GM23338 (cell line): ENCODE results near the gene KIAA1755. TPM values are rescaled to one million over a fixed set of nuclear protein-coding genes. Genes with fewer than 3 reads are reported as not detected.

Experiments
- ATAC-seq: fragments of 200-7000 bp; cut with Tn5 transposase; 3 replicates; pipeline ENCODE4 v1.9.1; 2020
- DNase-seq: peaks from one replicate; pipeline ENCODE4 v3.0.0-alpha.2; 2015; ENCODE audit warnings: low spot score
- H2AFZ ChIP-seq: fragments of 200-600 bp; sonication (generic); 2 replicates; pipeline ENCODE4 v1.8.0; 2016; ENCODE audit warnings: antibody characterized with exemption, mild to moderate bottlenecking, moderate library complexity
- H3F3A ChIP-seq: fragments of 200-600 bp; sonication (generic); replicated peaks from 2 replicates; pipeline ENCODE4 v1.8.0; 2017; ENCODE audit warnings: antibody characterized with exemption, mixed run types, low read depth
- H3K27ac ChIP-seq: fragments of 200-600 bp; sonication (generic); 2 replicates; pipeline ENCODE4 v1.6.1; 2016; ENCODE audit warnings: low read depth
- H3K27me3 ChIP-seq: fragments of 200-600 bp; sonication (generic); 2 replicates; pipeline ENCODE4 v1.8.0; 2016; ENCODE audit warnings: mild to moderate bottlenecking, mixed run types, moderate library complexity; ENCODE audit not compliant: insufficient read depth
- H3K36me3 ChIP-seq: fragments of 200-600 bp; sonication (generic); 2 replicates; pipeline ENCODE4 v1.8.0; 2016; ENCODE audit warnings: mild to moderate bottlenecking; ENCODE audit not compliant: insufficient read depth
- H3K4me1 ChIP-seq: fragments of 200-600 bp; sonication (generic); 2 replicates; pipeline ENCODE4 v1.8.0; 2016; ENCODE audit warnings: mild to moderate bottlenecking, moderate library complexity; ENCODE audit not compliant: insufficient read depth
- H3K4me2 ChIP-seq: fragments of 200-600 bp; sonication (generic); 2 replicates; pipeline ENCODE4 v1.7.1; 2017; ENCODE audit warnings: mixed run types
- H3K4me3 ChIP-seq: fragments of 200-600 bp; sonication (generic); 2 replicates; pipeline ENCODE4 v1.6.1; 2016; ENCODE audit warnings: mixed run types
- H3K79me2 ChIP-seq: fragments of 200-600 bp; sonication (generic); replicated peaks from 2 replicates; pipeline ENCODE4 v1.8.0; 2017; ENCODE audit warnings: mild to moderate bottlenecking; ENCODE audit not compliant: insufficient read depth
- H3K9me2 ChIP-seq: fragments of 200-600 bp; sonication (generic); 2 replicates; pipeline ENCODE4 v1.8.0; 2017; ENCODE audit not compliant: insufficient read depth
- H4K20me1 ChIP-seq: fragments of 200-600 bp; sonication (generic); replicated peaks from 2 replicates; pipeline ENCODE4 v1.8.0; 2017; ENCODE audit warnings: mild to moderate bottlenecking; ENCODE audit not compliant: insufficient read depth
- H3K27ac Mint-ChIP-seq: 2 replicates; pipeline ENCODE4 v1.8.0; 2020; ENCODE audit warnings: inconsistent platforms, mild to moderate bottlenecking, moderate library complexity, mixed read lengths
- H3K27me3 Mint-ChIP-seq: 3 replicates; pipeline ENCODE4 v1.8.0; 2022; ENCODE audit warnings: low read depth, mild to moderate bottlenecking, moderate library complexity, mixed read lengths, inconsistent platforms; ENCODE audit not compliant: insufficient read depth, poor library complexity
- H3K36me3 Mint-ChIP-seq: 3 replicates; pipeline ENCODE4 v1.8.0; 2021; ENCODE audit warnings: low read depth, mild to moderate bottlenecking, inconsistent platforms, moderate library complexity, mixed read lengths
- H3K4me1 Mint-ChIP-seq: 3 replicates; pipeline ENCODE4 v1.8.0; 2020; ENCODE audit warnings: mild to moderate bottlenecking, inconsistent platforms, mixed read lengths
- H3K4me3 Mint-ChIP-seq: 3 replicates; pipeline ENCODE4 v1.8.0; 2021; ENCODE audit warnings: moderate library complexity, mild to moderate bottlenecking, inconsistent platforms, mixed read lengths
- H3K9me3 Mint-ChIP-seq: 3 replicates; pipeline ENCODE4 v1.8.0; 2020; ENCODE audit warnings: moderate library complexity, mild to moderate bottlenecking, inconsistent platforms, mixed read lengths
- CREB1 ChIP-seq: fragments of 250-450 bp; sonication (Bioruptor Pico); IDR thresholded peaks from 2 replicates; pipeline ENCODE4 v1.5.0; 2020; ENCODE audit warnings: low read depth, mild to moderate bottlenecking, moderate library complexity
- CTCF ChIP-seq, 2 experiments: fragments of 200-600 bp in 1 of 2; sonication (generic) in 1 of 2; conservative IDR thresholded peaks; 2 replicates each; pipeline versions ENCODE4 v1.5.1 to v1.6.1; 2016 to 2017; ENCODE audit warnings: antibody characterized with exemption in 2 of 2, low read depth in 2 of 2, mild to moderate bottlenecking in 2 of 2, moderate library complexity in 1 of 2
- ETS1 ChIP-seq: IDR thresholded peaks from 2 replicates; pipeline ENCODE4 v1.6.1; 2016; ENCODE audit warnings: antibody characterized with exemption
- EZH2 ChIP-seq: fragments of 200-600 bp; sonication (generic); IDR thresholded peaks from one replicate; pipeline ENCODE4 v1.8.0; 2017; ENCODE audit warnings: antibody characterized with exemption, mild to moderate bottlenecking, low read depth; ENCODE audit not compliant: unreplicated experiment
- EZH2phosphoT487 ChIP-seq: fragments of 200-600 bp; sonication (generic); IDR thresholded peaks from one replicate; pipeline ENCODE4 v1.8.1; 2018; ENCODE audit warnings: antibody characterized with exemption; ENCODE audit not compliant: unreplicated experiment
- JUNB ChIP-seq: IDR thresholded peaks from one replicate; pipeline ENCODE4 v1.6.1; 2016; ENCODE audit warnings: antibody characterized with exemption; ENCODE audit not compliant: unreplicated experiment
- NANOG ChIP-seq: IDR thresholded peaks from 2 replicates; pipeline ENCODE4 v1.6.1; 2016; ENCODE audit warnings: antibody characterized with exemption, borderline replicate concordance
- POLR2AphosphoS5 ChIP-seq: IDR thresholded peaks from 2 replicates; pipeline ENCODE4 v1.6.1; 2016; ENCODE audit warnings: antibody characterized with exemption, low read depth
- STAT1 ChIP-seq: IDR thresholded peaks from one replicate; pipeline ENCODE4 v1.6.1; 2016; ENCODE audit warnings: antibody characterized with exemption; ENCODE audit not compliant: unreplicated experiment
- ZNF114 ChIP-seq: fragments of 250-450 bp; sonication (Bioruptor Pico); IDR thresholded peaks from 2 replicates; pipeline ENCODE4 v1.5.0; 2020; ENCODE audit warnings: mild to moderate bottlenecking, moderate library complexity
- ZNF331 ChIP-seq: fragments of 250-450 bp; sonication (Bioruptor Pico); IDR thresholded peaks from 2 replicates; pipeline ENCODE4 v1.5.0; 2020; ENCODE audit warnings: low read depth, mild to moderate bottlenecking, moderate library complexity
- polyA plus RNA-seq: library from polyadenylated mRNA; unstranded; fragments of >200 nt; fragmentation: Nextera tagmentation; extraction: Ambion mirVana; gene quantifications from 2 replicates; pipeline ENCODE4 v1.2.1, GENCODE V29; 2016
- total RNA-seq: library from RNA; depleted of rRNA; stranded (reverse); fragments of >200 nt; shearing (Covaris generic); gene quantifications from 2 replicates; pipeline ENCODE4 v1.2.3, GENCODE V29; 2014
- TF ChIP-seq, protein P1 (sequence below): fragments of 250-450 bp; sonication (Bioruptor Pico); IDR thresholded peaks from 2 replicates; pipeline ENCODE4 v1.5.0; 2020; ENCODE audit warnings: mild to moderate bottlenecking, moderate library complexity
- TF ChIP-seq, protein P2 (sequence below): IDR thresholded peaks from one replicate; pipeline ENCODE4 v1.6.1; 2018; ENCODE audit warnings: antibody characterized with exemption; ENCODE audit not compliant: unreplicated experiment

Gene KIAA1755
- total and polyA plus RNA-seq, 2 experiments from 2014 or later: 0.28 TPM; not detected in 1

DNA sequence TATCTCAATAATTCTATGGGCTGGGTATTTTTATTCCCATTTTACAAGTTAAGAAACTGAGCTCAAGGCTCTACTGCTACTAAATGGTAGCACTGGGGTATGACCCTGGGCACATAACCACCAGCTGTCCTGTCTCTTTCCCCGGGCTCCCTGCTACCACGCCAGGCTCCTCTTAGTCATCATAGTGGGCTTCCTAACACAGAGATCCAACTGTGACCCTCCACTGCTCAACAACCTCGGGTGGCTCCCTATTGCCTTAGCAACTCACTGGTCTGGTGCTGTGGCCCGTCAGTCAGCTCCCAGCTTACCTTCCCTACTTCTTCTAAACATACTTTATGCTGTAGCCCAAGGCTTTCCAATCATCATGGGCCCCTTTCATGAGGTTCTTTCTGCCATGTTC is 4.5 kb downstream of the KIAA1755 start:
- Histone ChIP-seq H3K79me2 (no peaks in the 10 kb centered on the region), H3K4me1 (peaks cover 10% of the 10 kb centered on the region; the same call in 1 of the 2 replicates), H3K4me3 (no peak overlapping the region), H3K9me2 (no peaks in the 10 kb centered on the region), H3K36me3 (no peaks in the 10 kb centered on the region), H3K4me2 (no peak overlapping the region), H2AFZ (no peak overlapping the region), H3F3A (no peaks in the 10 kb centered on the region), H3K27me3 (peaks cover 13% of the 10 kb centered on the region), H3K27ac (no peak overlapping the region), H4K20me1 (no peaks in the 10 kb centered on the region)
- ATAC-seq: no peak
- DNase-seq: no peak
- H3K27me3 Mint-ChIP-seq: peaks cover 16% of the 10 kb centered on the region
- H3K4me3 Mint-ChIP-seq: no peak overlapping the region
- H3K27ac Mint-ChIP-seq: no peak overlapping the region
- no peaks in the 10 kb centered on the region for H3K36me3 Mint-ChIP-seq
- H3K9me3 Mint-ChIP-seq: no peaks in the 10 kb centered on the region
- TF ChIP-seq ZNF331 (no peak), NANOG (no peak), JUNB (no peak), STAT1 (no peak), CTCF (conservative IDR thresholded peaks at IDR 0.05; ENCODE audit: low read depth in 2 of 2) (no peak), EZH2 (no peak), ETS1 (no peak), EZH2phosphoT487 (no peak), POLR2AphosphoS5 (no peak), ZNF114 (CRISPR knock-in tag) (no peak), CREB1 (CRISPR knock-in tag) (no peak)
- TF ChIP-seq, protein P1, sequence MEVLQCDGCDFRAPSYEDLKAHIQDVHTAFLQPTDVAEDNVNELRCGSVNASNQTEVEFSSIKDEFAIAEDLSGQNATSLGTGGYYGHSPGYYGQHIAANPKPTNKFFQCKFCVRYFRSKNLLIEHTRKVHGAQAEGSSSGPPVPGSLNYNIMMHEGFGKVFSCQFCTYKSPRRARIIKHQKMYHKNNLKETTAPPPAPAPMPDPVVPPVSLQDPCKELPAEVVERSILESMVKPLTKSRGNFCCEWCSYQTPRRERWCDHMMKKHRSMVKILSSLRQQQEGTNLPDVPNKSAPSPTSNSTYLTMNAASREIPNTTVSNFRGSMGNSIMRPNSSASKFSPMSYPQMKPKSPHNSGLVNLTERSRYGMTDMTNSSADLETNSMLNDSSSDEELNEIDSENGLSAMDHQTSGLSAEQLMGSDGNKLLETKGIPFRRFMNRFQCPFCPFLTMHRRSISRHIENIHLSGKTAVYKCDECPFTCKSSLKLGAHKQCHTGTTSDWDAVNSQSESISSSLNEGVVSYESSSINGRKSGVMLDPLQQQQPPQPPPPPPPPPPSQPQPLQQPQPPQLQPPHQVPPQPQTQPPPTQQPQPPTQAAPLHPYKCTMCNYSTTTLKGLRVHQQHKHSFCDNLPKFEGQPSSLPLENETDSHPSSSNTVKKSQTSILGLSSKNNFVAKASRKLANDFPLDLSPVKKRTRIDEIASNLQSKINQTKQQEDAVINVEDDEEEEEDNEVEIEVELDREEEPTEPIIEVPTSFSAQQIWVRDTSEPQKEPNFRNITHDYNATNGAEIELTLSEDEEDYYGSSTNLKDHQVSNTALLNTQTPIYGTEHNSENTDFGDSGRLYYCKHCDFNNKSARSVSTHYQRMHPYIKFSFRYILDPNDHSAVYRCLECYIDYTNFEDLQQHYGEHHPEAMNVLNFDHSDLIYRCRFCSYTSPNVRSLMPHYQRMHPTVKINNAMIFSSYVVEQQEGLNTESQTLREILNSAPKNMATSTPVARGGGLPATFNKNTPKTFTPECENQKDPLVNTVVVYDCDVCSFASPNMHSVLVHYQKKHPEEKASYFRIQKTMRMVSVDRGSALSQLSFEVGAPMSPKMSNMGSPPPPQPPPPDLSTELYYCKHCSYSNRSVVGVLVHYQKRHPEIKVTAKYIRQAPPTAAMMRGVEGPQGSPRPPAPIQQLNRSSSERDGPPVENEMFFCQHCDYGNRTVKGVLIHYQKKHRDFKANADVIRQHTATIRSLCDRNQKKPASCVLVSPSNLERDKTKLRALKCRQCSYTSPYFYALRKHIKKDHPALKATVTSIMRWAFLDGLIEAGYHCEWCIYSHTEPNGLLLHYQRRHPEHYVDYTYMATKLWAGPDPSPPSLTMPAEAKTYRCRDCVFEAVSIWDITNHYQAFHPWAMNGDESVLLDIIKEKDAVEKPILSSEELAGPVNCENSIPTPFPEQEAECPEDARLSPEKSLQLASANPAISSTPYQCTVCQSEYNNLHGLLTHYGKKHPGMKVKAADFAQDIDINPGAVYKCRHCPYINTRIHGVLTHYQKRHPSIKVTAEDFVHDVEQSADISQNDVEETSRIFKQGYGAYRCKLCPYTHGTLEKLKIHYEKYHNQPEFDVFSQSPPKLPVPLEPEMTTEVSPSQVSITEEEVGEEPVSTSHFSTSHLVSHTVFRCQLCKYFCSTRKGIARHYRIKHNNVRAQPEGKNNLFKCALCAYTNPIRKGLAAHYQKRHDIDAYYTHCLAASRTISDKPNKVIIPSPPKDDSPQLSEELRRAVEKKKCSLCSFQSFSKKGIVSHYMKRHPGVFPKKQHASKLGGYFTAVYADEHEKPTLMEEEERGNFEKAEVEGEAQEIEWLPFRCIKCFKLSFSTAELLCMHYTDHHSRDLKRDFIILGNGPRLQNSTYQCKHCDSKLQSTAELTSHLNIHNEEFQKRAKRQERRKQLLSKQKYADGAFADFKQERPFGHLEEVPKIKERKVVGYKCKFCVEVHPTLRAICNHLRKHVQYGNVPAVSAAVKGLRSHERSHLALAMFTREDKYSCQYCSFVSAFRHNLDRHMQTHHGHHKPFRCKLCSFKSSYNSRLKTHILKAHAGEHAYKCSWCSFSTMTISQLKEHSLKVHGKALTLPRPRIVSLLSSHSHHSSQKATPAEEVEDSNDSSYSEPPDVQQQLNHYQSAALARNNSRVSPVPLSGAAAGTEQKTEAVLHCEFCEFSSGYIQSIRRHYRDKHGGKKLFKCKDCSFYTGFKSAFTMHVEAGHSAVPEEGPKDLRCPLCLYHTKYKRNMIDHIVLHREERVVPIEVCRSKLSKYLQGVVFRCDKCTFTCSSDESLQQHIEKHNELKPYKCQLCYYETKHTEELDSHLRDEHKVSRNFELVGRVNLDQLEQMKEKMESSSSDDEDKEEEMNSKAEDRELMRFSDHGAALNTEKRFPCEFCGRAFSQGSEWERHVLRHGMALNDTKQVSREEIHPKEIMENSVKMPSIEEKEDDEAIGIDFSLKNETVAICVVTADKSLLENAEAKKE (CRISPR knock-in tag): no peak
- TF ChIP-seq, protein P2, sequence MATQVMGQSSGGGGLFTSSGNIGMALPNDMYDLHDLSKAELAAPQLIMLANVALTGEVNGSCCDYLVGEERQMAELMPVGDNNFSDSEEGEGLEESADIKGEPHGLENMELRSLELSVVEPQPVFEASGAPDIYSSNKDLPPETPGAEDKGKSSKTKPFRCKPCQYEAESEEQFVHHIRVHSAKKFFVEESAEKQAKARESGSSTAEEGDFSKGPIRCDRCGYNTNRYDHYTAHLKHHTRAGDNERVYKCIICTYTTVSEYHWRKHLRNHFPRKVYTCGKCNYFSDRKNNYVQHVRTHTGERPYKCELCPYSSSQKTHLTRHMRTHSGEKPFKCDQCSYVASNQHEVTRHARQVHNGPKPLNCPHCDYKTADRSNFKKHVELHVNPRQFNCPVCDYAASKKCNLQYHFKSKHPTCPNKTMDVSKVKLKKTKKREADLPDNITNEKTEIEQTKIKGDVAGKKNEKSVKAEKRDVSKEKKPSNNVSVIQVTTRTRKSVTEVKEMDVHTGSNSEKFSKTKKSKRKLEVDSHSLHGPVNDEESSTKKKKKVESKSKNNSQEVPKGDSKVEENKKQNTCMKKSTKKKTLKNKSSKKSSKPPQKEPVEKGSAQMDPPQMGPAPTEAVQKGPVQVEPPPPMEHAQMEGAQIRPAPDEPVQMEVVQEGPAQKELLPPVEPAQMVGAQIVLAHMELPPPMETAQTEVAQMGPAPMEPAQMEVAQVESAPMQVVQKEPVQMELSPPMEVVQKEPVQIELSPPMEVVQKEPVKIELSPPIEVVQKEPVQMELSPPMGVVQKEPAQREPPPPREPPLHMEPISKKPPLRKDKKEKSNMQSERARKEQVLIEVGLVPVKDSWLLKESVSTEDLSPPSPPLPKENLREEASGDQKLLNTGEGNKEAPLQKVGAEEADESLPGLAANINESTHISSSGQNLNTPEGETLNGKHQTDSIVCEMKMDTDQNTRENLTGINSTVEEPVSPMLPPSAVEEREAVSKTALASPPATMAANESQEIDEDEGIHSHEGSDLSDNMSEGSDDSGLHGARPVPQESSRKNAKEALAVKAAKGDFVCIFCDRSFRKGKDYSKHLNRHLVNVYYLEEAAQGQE: no peak
- peaks cover 16% of the 10 kb centered on the region for H3K4me1 Mint-ChIP-seq
